Prostate gland (tissue), 2 donors: Measurements from ENCODE around the gene PLCZ1. TPM values are rescaled to one million over a fixed set of nuclear protein-coding genes. Genes with fewer than 3 reads are reported as not detected.

ENCODE experiments used
- DNase-seq: peaks from one replicate; pipeline ENCODE4 v3.0.0-alpha.2; 2019; ENCODE audit warnings: low spot score
- H3K27ac ChIP-seq, 2 donors: fragments of 200-600 bp; sonication (generic); 2 replicates each; pipeline ENCODE4 v1.5.1; 2017 to 2019
- H3K27me3 ChIP-seq: fragments of 200-600 bp; sonication (generic); replicated peaks from 2 replicates; pipeline ENCODE4 v1.5.1; 2019; ENCODE audit not compliant: insufficient read depth
- H3K36me3 ChIP-seq, 2 donors: fragments of 200-600 bp; sonication (generic); 1 replicate in 1 of 2; 2 replicates in 1 of 2; pipeline versions ENCODE4 v1.5.1 to v1.8.1; 2017 to 2019
- H3K4me1 ChIP-seq: fragments of 200-600 bp; sonication (generic); replicated peaks from 2 replicates; pipeline ENCODE4 v1.5.1; 2019
- H3K4me3 ChIP-seq, 2 donors: fragments of 200-600 bp; sonication (generic); 2 replicates each; pipeline ENCODE4 v1.5.1; 2017 to 2019
- H3K9me3 ChIP-seq: fragments of 200-600 bp; sonication (generic); 2 replicates; pipeline ENCODE4 v1.5.1; 2017
- CTCF ChIP-seq, 4 experiments: fragments of 200-600 bp in 2 of 4; fragments of 450-650 bp in 2 of 4; sonication (generic) in 2 of 4; IDR thresholded peaks; 1 replicate in 3 of 4; 2 replicates in 1 of 4; pipeline ENCODE4 v1.5.1; 2016 to 2019; ENCODE audit warnings: antibody characterized with exemption in 4 of 4, mild to moderate bottlenecking in 2 of 4, moderate library complexity in 2 of 4
- POLR2A ChIP-seq: fragments of 450-650 bp; IDR thresholded peaks from one replicate; pipeline ENCODE4 v1.6.1; 2016; ENCODE audit warnings: antibody characterized with exemption, mild to moderate bottlenecking
- POLR2AphosphoS5 ChIP-seq: sonication (generic); formaldehyde crosslinking; IDR thresholded peaks from one replicate; pipeline ENCODE4 v1.6.1; 2017; ENCODE audit warnings: antibody characterized with exemption
- WGBS: methylation state at CpG from one replicate; pipeline ENCODE4 v1.1.5; 2018; 5-methylcytosine and 5-hydroxymethylcytosine counted together
- intact Hi-C: fragments of 100-400 bp; cut with DNase I; formaldehyde crosslinking; loops from one replicate; pipeline ENCODE4 v1.14.2; 2022
- total RNA-seq, 2 donors: library from RNA; depleted of rRNA; stranded (reverse); fragments of >200 nt; gene quantifications; one replicate each; pipeline ENCODE4 v1.1.0, GENCODE V29; 2016

Gene PLCZ1
- total RNA-seq, 2 donors from 2014 or later, result 0.85 TPM; not detected in 1

- Histone ChIP-seq H3K4me1 (no peaks in the 10 kb centered on the region), H3K4me3 (no peak overlapping the region), H3K27me3 (no peaks in the 10 kb centered on the region), H3K36me3 (no peaks in the 10 kb centered on the region), H3K9me3 (no peaks in the 10 kb centered on the region), H3K27ac (no peak overlapping the region)
- intact Hi-C loops, result no loop called here
- TF ChIP-seq CTCF (IDR thresholded peaks at IDR 0.05) (no peak), POLR2AphosphoS5 (no peak), POLR2A (no peak)
- WGBS, result 71% methylated on average over 3 of the region's 3 CpGs
- no peak for DNase-seq
Measured at GRCh38 chr12:18689771-18690170, 48.0 kb downstream of the PLCZ1 start.

GRCh38 chr12:18684430-18684829 lies 53.4 kb downstream of the PLCZ1 start:
- Histone ChIP-seq H3K27ac (no peak overlapping the region), H3K9me3 (no peaks in the 10 kb centered on the region), H3K27me3 (no peaks in the 10 kb centered on the region), H3K4me1 (no peaks in the 10 kb centered on the region), H3K4me3 (no peak overlapping the region), H3K36me3 (no peaks in the 10 kb centered on the region)
- 82% methylated on average over 1 of the region's 1 CpG for WGBS
- no peak for DNase-seq
- intact Hi-C loops, result no loop called here
- TF ChIP-seq POLR2A (no peak), CTCF (IDR thresholded peaks at IDR 0.05) (no peak), POLR2AphosphoS5 (no peak)

- no peak overlapping the region for H3K4me3 ChIP-seq
- intact Hi-C loops, result no loop called here
- 97% methylated on average over 2 of the region's 2 CpGs for WGBS
- H3K9me3 ChIP-seq, result no peaks in the 10 kb centered on the region
- H3K4me1 ChIP-seq, result no peaks in the 10 kb centered on the region
- no peak for TF ChIP-seq POLR2A
- no peak for TF ChIP-seq POLR2AphosphoS5
- no peak for TF ChIP-seq CTCF (IDR thresholded peaks at IDR 0.05)
- no peaks in the 10 kb centered on the region for H3K27me3 ChIP-seq
- no peaks in the 10 kb centered on the region for H3K36me3 ChIP-seq
- no peak overlapping the region for H3K27ac ChIP-seq
- DNase-seq, result no peak
Measured at GRCh38 chr12:18683327-18684013, 54.3 kb downstream of the PLCZ1 start.

GRCh38 chr12:18681818-18682217 lies 56.0 kb downstream of the PLCZ1 start:
- intact Hi-C loops, result no loop called here
- TF ChIP-seq CTCF (IDR thresholded peaks at IDR 0.05), result no peak
- TF ChIP-seq POLR2AphosphoS5, result no peak
- TF ChIP-seq POLR2A, result no peak
- H3K4me3 ChIP-seq, result no peak overlapping the region
- DNase-seq, result no peak
- no peaks in the 10 kb centered on the region for H3K9me3 ChIP-seq
- H3K27ac ChIP-seq, result no peak overlapping the region
- H3K27me3 ChIP-seq, result no peaks in the 10 kb centered on the region
- H3K36me3 ChIP-seq, result no peaks in the 10 kb centered on the region
- 67% methylated on average over 3 of the region's 3 CpGs for WGBS
- H3K4me1 ChIP-seq, result no peaks in the 10 kb centered on the region

GRCh38 chr12:18676996-18677588 lies 60.7 kb downstream of the PLCZ1 start:
- H3K9me3 ChIP-seq, result no peaks in the 10 kb centered on the region
- no peak overlapping the region for H3K27ac ChIP-seq
- H3K36me3 ChIP-seq, result no peaks in the 10 kb centered on the region
- no peak overlapping the region for H3K4me3 ChIP-seq
- intact Hi-C loops, result no loop called here
- H3K4me1 ChIP-seq, result no peaks in the 10 kb centered on the region
- 73% methylated on average over 5 of the region's 5 CpGs for WGBS
- H3K27me3 ChIP-seq, result no peaks in the 10 kb centered on the region
- no peak for DNase-seq
- no peak for TF ChIP-seq POLR2AphosphoS5
- no peak for TF ChIP-seq CTCF (IDR thresholded peaks at IDR 0.05)
